ENCODE measurements around the gene GLG1.

GLG1 gene

DNA sequence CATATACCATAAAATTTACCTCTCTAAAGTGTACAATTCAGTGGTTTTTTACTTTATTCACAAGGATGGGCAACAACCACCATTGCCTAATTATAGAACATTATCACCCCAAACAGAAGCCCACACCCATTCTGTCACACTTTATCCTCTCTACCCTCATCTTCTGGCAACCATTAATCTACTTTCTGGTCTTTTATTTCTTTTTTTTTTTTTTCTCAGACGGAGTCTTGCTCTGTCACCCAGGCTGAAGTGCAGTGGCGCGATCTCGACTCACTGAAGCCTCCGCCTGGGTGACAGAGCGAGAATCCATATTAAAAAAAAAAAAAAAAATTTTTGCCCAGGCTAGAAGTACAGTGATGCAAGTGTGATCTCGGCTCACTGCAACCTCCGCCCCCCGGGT, 95.0 kb downstream of the GLG1 start:
- POLR2A ChIA-PET = no interaction called here
- CTCF ChIA-PET = no interaction called here
- TF ChIP-seq, protein P1, sequence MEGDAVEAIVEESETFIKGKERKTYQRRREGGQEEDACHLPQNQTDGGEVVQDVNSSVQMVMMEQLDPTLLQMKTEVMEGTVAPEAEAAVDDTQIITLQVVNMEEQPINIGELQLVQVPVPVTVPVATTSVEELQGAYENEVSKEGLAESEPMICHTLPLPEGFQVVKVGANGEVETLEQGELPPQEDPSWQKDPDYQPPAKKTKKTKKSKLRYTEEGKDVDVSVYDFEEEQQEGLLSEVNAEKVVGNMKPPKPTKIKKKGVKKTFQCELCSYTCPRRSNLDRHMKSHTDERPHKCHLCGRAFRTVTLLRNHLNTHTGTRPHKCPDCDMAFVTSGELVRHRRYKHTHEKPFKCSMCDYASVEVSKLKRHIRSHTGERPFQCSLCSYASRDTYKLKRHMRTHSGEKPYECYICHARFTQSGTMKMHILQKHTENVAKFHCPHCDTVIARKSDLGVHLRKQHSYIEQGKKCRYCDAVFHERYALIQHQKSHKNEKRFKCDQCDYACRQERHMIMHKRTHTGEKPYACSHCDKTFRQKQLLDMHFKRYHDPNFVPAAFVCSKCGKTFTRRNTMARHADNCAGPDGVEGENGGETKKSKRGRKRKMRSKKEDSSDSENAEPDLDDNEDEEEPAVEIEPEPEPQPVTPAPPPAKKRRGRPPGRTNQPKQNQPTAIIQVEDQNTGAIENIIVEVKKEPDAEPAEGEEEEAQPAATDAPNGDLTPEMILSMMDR (IDR thresholded peaks at IDR 0.05; ENCODE audit: insufficient read depth, low read length, missing control alignments) = no peak
- no peak for DNase-seq (ENCODE audit: low read depth, low spot score)
- H3K4me3 ChIP-seq (ENCODE audit: low read depth, low read length) = no peak overlapping the region

DNA sequence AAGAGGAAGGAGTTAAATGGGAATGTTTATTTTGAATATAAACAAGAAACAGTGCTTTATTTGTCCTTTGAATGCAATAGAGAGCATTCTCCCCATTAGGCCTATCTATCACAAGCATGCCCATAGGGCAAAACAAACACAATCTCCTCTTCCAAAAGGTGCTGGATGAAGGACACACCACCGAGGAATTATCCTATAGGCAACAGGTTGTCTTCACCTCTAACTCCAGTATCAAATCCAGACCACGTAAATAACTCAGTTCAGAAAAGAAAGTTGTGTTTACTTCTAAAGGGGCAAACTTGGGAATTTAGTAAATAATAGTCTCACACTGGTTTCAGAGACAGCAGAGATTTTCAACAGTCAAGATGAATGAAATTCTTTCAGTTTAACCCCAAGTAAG, 101.9 kb downstream of the GLG1 start:
- POLR2A ChIA-PET = no interaction called here
- no peak for DNase-seq (ENCODE audit: low read depth, low spot score)
- CTCF ChIA-PET = no interaction called here
- TF ChIP-seq, protein P1 (IDR thresholded peaks at IDR 0.05; ENCODE audit: insufficient read depth, low read length, missing control alignments) = no peak
- no peak overlapping the region for H3K4me3 ChIP-seq (ENCODE audit: low read depth, low read length)

DNA sequence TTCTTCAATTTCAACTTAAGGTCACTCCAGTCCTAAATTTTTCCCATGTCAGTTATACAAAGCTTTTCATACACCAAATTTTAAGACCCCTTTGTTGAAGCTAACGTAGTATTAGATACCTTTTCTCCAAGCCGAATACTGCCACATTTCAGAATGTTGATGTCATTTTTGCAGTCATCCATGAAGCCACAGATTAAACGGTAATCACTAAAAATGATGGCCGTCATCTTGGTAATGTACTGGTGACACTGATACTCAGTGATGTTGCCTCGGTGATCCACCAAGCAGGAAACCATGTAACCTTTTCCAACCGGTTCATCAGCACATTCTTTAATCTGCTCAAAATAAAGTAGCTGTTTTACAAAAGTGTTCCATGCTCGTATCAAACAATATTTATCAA, 103.5 kb downstream of the GLG1 start:
- TF ChIP-seq, protein P1 (IDR thresholded peaks at IDR 0.05; ENCODE audit: insufficient read depth, low read length, missing control alignments) = no peak
- ChIA-PET CTCF (interaction anchor here (0.6 to 1.3 kb wide), 4 partner anchors 8 to 526 kb away, joined by 3 to 4 read pairs (median 3); no protein-coding TSS in a partner anchor), POLR2A (no interaction called here)
- H3K4me3 ChIP-seq (ENCODE audit: low read depth, low read length) = no peak overlapping the region
- DNase-seq (ENCODE audit: low read depth, low spot score) = no peak

DNA sequence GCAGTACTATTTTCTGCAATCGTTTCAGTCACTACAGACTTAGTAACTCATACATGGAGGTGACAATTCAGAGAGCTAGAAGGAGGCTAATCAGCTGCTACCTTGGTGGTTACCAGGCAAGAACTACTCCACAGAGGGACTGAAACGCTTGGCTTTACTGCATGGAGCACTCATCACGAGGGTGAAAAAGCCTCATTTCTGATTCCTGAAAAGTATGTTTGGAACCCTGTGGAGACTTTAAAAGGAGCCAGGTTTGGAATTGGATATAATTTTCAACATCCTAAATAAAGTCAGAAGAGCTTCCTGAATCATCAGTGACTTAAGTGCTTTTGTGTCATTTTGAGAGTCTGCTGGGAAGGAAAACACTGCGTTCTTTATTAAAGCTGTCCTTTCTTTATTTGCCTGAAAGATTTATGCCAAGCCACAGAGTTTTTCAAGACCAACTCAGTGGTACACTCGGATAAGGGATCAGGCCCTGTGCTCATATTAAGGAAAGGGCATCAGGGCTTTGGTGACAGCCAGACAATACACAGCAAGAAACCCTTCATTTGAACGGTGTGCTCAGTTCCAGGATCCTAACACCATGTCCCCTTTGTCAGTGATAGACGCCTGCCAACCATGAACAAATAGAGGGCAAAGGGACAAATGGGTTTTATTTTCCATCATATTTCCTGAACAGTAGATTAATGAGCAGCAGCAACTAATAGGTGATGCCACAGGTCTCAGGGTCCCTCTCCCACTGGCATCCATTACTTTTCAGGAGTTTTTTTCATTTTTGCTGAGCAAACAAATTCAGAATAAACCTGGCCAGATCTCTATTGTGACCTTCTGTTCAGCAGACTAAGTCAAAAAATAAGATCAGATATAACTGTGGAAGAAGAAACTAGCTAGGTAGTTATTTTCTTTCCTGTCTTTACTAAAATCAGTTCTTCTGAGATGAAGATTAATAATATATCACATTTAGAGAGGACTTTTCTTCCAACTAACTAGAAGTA, 105.1 kb downstream of the GLG1 start:
- TF ChIP-seq, protein P1 (IDR thresholded peaks at IDR 0.05; ENCODE audit: insufficient read depth, low read length, missing control alignments) = no peak
- ChIA-PET POLR2A (no interaction called here), CTCF (interaction anchor here (1.3 to 1.6 kb wide), 2 partner anchors 121 to 149 kb away, joined by 4 to 6 read pairs; no protein-coding TSS in a partner anchor)
- no peak for DNase-seq (ENCODE audit: low read depth, low spot score)
- H3K4me3 ChIP-seq (ENCODE audit: low read depth, low read length) = no peak overlapping the region

DNA sequence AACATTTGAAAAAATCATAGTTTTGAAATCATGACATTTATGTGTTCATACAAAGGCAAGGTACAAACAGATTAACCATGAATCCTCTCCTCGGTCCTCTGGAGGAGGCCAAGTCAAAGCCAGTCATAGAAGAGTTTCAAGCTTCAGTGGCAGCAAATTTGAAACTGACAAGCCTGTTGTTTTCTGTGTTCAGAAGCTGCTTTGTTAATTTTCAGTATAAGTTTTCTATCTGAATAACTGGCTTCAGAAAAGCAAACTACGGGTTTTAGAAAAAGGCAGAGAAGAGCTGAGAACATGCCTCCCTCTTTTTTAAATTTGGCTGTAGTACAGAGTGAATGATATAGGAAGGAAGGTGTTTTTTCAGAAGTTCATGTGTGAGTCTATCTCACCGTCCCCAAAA, 106.0 kb downstream of the GLG1 start:
- DNase-seq (ENCODE audit: low read depth, low spot score) = no peak
- no peak overlapping the region for H3K4me3 ChIP-seq (ENCODE audit: low read depth, low read length)
- TF ChIP-seq, protein P1 (IDR thresholded peaks at IDR 0.05; ENCODE audit: insufficient read depth, low read length, missing control alignments) = no peak
- ChIA-PET POLR2A (no interaction called here), CTCF (no interaction called here)

DNA sequence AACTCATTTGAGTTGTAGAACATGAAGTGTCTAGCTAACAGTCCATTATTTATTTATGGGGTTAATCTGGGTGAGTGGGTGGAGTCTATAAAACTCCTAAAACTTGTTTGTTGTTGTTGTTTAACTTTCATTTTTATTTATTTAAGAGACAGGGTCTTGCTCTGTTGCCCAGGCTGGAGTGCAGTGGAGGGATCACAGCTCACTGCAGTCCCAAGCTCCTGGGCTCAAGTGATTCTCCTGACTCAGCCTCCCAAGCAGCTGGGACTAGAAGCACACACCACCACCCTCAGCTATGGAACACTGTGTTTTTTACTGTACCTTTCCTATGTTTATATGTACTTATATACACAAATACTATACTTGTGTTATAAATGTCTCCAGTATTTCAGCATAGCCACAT, 107.8 kb downstream of the GLG1 start:
- POLR2A ChIA-PET = no interaction called here
- CTCF ChIA-PET = interaction anchor here (0.7 kb wide), 1 partner anchor 30 kb away, joined by 3 read pairs; no protein-coding TSS in a partner anchor
- no peak overlapping the region for H3K4me3 ChIP-seq (ENCODE audit: low read depth, low read length)
- TF ChIP-seq, protein P1 (IDR thresholded peaks at IDR 0.05; ENCODE audit: insufficient read depth, low read length, missing control alignments) = no peak
- DNase-seq (ENCODE audit: low read depth, low spot score) = no peak
